Hematopoietic multipotent progenitor cell treated with erythropoietin and hydrocortisone succinate and interleukin-3 and kit ligand, for 8 days (in vitro differentiated cells): Measurements from ENCODE around the gene TMC7.
A peak's percentile ranks its signal among the peaks of the same experiment; 100 is the strongest.

Source experiments
- DNase-seq: peaks from one replicate; pipeline ENCODE4 v3.0.0-alpha.2; 2015

Gene TMC7

DNA sequence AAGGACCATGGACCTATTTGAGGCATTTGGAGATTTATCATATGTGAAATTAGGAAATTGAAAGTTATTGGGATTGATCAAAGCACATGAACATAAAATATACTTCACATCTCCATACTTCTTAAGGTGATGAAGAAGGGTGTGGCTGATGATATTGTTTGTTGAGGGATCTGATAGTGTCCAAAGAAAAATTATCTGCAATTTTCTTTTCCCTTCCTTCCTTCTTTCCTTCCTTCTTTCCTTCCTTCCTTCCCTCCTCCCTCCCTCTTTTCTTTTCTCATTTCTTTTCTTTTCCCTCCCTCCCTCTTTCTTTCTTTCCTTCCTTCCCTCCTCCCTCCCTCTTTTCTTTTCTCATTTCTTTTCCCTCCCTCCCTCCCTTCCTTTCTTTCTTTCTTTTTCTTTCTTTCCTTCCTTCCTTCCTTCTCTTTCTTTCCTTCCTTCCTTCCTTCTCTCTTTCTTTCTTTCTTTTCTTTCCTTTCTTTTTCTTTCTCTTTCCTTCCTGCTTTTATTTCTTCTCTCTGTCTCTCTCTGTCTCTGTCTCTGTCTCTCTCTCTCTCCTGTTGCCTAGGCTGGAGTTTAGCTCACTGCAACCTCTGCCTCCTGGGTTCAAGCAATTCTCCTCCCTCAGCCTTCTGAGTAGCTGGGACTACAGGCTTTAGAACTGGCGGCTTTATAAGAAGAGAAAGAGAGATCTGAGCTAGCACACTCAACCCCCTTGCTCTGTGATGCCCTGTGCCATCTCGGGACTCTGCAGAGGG is 109.1 kb downstream of the TMC7 start:
- DNase-seq: no peak

DNA sequence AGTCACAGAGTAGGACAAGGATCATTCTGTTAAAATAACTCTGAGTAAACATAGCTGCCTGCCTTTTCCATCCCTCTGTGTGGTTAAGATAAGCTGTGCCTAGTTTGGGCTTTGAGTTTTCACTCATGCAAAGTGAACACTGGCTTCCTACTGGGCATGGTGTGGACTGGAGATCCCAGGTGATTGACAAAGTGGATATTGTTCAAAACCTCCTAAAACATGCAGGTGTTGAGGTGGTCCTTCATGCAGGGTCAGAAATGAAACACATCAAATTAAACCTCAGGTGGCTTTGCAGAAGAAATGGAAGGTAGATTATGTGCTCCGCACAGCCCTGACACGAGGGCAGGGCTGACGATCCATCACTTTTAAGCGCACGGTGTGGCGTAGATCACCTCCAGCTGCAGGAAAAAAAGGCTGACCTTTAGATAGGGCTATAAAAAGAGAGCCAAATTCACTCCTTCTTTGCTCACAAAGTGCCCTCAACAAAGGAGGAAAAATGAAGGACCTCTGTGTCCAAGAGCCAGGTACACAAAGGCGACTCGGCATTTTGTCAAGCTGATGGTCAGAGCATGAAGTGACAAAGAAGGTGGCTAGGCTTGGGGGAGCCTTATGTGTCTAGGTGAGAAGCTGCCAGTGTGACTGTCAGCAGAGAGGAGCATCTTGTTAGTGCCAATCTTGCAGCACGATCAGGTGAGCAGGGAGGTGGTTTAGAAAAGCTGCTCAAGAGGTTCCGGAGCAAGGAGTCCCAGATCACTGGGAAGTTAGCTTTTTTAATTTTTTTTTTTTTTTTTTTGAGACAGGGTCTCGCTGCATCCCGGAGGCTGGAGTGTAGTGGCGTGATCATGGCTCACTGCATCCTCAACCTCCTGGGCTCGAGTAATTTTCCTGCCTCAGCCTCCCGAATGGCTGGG is 110.2 kb downstream of the TMC7 start:
- no peak for DNase-seq

DNA sequence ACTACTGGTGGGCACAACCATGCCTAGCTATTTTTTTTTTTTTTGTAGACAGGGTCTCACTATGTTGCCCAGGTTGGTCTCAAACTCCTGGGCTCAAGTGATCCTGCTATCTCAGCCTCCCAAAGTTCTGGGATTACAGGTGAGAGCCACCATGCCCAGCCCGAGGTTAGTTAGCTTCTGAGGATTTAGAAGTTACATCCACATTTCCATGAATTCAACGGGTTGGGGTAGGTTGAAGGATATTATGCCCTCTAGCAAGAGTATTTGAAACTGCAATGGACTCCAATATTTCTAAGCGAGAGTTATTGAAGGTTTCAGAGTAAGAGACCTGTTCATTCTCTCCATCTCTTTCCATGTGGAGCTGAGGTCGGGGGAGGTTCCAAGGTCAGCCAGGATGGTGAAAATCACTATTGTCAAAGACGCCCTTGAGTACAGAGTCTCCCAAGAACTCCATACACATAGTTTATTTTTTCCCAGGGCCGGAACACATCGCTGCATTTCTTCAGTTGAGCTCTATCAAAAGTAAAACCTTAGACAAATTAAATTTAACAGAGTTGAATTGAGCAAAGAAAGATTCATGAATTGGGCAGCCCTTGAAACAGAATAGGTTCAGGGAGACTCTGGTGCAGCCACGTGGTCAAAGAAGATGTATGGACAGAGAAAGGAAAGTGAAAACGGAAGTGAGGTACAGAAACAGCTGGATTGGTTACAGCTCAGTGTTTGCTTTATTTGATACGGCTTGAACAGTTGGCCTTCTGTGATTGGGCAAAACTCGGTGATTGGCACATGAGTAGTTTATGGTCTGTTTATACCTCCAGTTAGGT is 111.0 kb downstream of the TMC7 start:
- peak; percentile 44 for DNase-seq

DNA sequence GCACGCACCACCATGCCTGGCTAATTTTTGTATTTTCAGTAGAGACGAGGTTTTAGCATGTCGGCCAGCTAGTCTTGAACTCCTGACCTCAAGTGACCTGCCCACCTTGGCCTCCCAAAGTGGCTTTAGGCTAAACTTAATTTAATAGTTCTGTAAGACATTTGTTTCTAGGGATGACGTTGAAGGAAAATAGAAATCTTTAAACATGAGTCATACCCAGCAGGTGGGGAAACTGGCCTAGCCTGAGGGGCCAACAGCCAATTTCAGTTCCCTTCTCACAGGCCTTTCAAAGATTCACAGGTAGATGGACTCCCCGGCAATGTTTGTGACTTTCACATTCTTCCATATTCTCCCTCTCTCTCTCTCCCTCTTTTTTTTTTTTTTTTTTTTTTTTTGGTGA is 111.9 kb downstream of the TMC7 start:
- DNase-seq: no peak

DNA sequence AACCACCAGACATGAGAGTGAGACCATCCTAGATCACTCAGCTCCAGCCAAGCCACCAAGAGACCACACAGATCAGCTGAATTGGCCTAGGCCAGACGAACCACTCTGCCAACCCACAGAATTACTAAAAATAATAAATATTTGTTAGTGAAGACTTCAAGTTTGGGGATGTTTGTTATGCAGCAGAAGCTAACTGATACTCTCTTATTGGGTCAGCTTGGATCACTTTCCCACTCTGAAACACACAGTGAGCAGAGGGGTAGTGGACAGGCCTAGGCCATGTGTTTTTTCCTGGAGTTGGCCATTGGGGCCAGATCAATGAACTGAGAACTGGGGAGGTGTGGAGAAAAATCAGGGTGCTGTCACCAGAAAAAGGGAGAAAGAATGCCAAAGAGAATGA is 114.4 kb downstream of the TMC7 start:
- no peak for DNase-seq

DNA sequence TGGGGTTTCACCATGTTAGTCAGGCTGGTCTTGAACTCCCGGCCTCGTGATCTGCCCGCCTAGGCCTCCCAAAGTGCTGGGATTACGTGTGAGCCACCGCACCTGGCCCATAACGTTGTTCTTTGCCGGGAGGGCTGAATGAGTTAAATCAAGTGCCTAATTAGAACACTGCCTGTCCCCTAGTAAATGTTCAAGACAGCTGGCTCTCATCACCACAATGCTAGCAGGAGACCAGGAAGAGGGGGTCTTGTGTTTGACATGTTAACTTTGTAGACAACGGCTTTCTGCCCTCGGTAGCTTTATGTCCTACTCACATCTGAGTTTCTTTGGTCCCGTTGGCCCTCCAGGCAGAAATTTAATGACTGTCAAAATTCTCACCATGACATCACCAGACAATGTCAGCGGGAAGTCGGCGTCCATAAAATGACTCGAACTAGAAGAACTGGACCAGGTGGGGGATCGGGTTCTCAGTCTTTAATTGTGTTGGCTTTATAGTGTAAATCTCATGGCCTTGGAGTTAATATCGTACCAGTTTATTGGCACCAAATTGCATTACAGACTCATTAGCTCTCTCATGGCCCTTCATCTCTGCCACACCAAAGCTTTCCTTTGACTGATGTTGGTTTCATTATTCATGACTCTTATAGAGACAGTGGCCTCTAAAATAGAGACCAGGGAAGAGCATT is 118.6 kb downstream of the TMC7 start:
- DNase-seq: no peak

DNA sequence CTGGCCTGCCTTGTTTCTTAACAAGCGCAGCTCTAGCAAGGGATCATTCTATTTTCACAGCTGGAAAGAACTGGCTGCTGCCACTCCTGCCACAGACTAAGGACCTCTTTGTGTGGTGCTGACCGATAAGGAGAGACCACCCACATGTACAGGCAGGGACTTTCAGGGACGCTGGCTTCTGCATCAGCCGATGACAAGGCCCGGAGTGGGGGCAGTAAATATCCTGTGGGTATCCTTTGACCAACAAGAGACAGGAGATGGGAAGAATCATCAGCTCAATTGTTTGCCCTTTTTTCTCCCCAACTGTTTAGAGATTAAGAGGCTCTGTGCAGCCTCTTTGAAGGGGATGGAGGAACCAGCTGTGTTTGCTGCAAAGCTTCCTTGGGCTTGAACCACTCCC is 120.9 kb downstream of the TMC7 start:
- DNase-seq: no peak

DNA sequence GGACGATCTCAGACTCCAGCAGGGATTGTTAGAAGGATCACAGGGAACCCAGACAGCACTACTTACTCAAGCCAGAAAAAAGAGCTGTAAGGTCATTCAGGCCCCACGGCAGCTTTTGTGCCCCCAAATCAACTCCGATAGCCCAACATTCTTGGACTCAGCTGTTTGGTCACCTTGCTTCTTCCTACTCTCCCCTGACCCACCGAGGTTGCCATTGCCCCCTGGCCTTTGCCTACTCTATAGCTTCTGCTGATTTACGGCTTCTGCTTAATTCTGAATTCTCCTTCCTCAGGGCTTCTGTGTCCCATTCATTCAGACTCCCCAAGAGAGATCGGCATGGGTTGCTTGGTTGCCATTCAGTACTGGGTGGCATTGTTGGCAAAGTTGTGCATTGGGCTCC is 121.4 kb downstream of the TMC7 start:
- no peak for DNase-seq

DNA sequence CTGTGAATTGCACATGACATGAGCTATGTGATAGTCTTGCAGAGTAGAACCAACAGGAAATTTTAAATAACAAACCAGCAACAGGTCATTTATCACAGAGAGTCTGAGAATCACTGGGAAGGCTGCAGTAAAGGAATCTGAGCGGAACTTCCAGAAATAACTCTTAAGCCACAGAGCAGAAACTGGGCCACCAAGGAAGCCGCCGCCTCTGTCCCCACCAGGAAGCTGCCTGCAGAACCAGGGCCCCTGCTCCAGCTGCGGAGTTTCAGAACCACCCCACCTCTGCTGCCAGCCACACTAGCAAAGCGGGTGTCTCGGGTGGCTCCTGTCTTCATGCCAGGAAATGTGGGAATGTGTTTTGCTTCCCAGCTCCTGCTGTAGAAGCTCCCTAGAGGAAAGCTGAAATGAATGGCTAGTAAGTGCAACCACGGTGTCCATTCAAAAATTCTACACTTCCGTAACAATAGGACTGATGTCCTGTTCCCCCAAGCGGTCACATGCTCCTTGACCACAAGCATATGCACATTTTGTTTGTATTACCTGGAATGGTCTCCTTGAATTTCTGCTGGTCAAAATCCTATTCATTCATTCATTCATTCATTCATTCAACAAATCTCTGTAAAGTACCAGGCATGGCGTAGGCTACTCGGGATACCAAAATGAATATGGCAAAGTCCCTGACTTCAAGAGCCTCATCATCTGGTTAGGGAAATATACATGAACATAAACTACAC is 122.3 kb downstream of the TMC7 start:
- no peak for DNase-seq

DNA sequence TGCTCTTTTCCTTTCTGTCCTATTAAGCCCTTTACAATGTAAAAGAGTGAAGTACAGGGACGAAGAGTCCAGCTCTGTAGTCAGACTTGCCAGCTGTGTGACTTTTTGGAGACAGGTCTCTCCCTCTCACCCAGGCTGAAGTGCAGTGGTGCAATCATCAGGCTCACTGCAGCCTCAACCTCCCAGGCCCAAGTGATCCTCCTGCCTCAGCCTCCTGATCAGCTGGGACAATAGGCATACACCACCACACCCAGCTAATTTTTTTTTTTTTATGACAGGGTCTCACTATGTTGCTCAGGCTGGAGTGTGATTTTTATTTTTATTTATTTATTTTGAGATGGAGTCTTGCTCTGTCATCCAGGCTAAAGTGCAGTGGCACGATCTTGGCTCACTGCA is 122.9 kb downstream of the TMC7 start:
- DNase-seq: no peak

DNA sequence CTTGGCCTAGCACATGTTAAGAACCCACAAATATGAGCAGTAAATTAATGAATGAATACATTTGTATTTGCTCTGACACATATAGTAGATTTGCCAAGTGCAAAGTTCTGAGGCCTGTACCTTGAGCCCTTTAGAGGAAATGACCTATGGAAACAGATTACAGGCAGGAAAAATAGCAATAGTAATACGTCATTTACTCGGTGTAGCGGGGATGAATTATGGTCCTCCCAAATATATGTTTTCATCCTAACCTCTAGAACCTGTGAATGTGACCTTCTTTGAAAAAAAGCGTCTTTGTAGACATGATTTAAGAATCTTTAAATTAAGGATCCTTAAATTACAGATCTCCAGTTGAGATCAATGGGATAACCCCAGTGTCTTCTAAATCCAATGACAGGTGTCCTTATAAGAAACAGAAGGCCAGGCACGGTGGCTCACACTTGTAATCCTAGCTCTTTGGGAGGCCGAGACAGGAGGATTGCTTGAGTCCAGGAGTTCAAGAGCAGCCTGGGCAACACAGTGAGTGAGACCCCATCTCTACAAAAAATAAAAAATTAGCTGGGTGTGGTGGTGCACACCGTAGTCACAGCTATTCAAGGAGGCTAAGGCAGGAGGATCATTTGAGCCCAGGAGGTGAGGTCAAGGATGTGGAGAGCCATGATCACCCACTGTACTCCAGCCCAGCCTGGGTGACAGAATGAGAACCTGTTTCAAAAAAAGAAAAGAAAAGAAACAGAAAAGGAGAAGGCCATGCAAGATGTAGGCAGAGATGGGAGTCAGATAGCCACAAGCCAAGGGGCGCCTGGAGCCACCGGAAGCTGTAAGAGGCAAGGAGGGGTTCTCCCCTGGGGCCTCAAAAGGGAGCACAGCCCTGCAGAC is 124.9 kb downstream of the TMC7 start:
- no peak for DNase-seq

DNA sequence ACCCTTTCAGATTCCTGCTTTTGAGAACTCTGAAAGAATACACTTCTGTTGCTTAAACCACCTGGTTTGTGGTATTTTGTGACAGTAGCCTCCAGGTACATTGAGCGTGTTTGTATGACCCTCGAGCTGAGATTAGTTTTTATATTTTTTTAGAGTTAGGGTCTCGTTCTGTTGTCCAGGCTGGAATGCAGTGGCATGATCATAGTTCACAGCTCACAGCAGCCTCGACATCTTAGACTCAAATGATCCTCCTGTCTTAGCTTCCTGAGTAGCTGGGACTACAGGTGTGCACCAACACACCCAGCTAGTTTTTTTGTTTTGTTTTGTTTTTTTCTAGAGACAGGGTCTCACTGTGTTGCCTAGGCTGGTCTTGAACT is 125.5 kb downstream of the TMC7 start:
- DNase-seq: no peak

DNA sequence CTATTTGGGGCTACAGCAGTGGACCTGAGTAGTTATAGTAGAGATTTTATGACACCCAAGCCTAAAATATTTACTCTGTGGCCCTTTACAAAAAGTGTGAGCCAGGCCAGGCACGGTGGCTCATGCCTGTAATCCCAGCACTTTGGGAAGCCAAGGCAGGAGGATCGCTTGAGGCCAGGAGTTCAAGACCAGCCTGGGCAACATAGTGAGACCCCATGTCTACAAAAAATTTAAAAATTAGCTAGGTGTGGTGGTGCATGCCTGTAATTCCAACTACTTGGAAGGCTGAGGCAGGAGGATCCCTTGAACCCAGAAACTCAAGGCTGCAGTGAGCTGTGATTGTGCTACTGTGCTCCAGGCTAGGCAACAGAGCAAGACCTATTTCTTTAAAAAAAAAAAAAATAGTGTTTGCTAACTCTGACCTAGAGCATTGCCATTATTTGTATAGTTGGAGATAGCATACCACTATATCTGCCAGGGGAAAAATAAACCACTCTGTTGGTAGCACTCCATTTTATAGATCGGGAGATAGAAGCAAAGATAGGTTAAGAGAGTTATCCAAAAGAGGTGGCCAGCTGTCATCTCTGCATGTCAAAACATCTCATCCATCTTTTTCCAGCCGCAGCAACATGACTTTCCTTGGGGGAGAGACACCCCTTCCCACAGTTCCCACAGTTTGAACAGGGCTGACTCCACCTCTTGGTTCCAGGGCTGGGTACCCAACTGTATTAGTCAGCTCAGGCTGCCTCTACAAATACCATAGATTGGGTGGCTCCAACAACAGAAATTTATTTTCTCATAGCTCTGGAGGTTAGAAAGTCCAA is 127.0 kb downstream of the TMC7 start:
- no peak for DNase-seq

DNA sequence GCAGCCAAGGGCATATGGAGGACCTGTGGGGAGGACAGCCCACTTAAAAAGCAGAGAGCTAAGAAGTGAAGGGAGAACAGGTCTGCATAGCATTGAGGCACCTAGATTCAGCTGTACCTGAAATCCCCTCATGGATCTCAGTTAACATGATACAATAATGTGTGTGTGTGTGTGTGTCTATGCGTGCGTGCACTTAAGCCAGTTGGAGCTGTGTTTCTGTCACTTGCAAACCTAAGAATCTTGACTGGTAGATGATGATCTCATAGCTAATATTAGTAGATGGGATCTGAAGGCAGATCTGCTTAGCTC is 128.3 kb downstream of the TMC7 start:
- no peak for DNase-seq
